ENCODE measurements around the gene KIRREL1.
A peak's percentile ranks its signal among the peaks of the same experiment; 100 is the strongest.
"Not testable (repeated sequence)": the region's sequence is repeated elsewhere in the genome, so short reads cannot be mapped to it uniquely, and the experiment has no call there.

The KIRREL1 gene

GRCh38 chr1:158112994-158113758, 119.7 kb downstream of the KIRREL1 start:
- DNase-seq: peak; percentile 21

GRCh38 chr1:158113759-158114127, 120.3 kb downstream of the KIRREL1 start:
- DNase-seq: no peak

GRCh38 chr1:158115126-158115525, 121.7 kb downstream of the KIRREL1 start:
- DNase-seq: no peak

GRCh38 chr1:158116311-158117167, 123.1 kb downstream of the KIRREL1 start:
- DNase-seq: no peak

GRCh38 chr1:158117854-158118704, 124.6 kb downstream of the KIRREL1 start:
- DNase-seq: no peak

- no peak for DNase-seq
These were observed 125.4 kb downstream of the KIRREL1 start for GRCh38 chr1:158118713-158119402.

- no peak for DNase-seq
These were observed 126.7 kb downstream of the KIRREL1 start for GRCh38 chr1:158119976-158120653.

- DNase-seq: peak; percentile 4
These were observed 128.3 kb downstream of the KIRREL1 start for GRCh38 chr1:158121604-158122254.

GRCh38 chr1:158122833-158123388, 129.5 kb downstream of the KIRREL1 start:
- DNase-seq: no peak

- DNase-seq: peak; percentile 10
These were observed 130.6 kb downstream of the KIRREL1 start for GRCh38 chr1:158124034-158124433.

- peak; percentile 71 for DNase-seq
These were observed 131.6 kb downstream of the KIRREL1 start for GRCh38 chr1:158124999-158125398.

GRCh38 chr1:158126425-158126824, 133.0 kb downstream of the KIRREL1 start:
- DNase-seq: no peak

- not testable (repeated sequence) for DNase-seq
These were observed 135.1 kb downstream of the KIRREL1 start for GRCh38 chr1:158128531-158128930.

GRCh38 chr1:158131217-158131616, 137.8 kb downstream of the KIRREL1 start:
- no peak for DNase-seq

GRCh38 chr1:158140764-158141192, 147.3 kb downstream of the KIRREL1 start:
- no peak for DNase-seq

- no peak for DNase-seq
These were observed 151.8 kb downstream of the KIRREL1 start for GRCh38 chr1:158145173-158145719.

- DNase-seq: no peak
These were observed 152.7 kb downstream of the KIRREL1 start for GRCh38 chr1:158146165-158146564.

GRCh38 chr1:158146739-158147138, 153.3 kb downstream of the KIRREL1 start:
- DNase-seq: no peak

GRCh38 chr1:158147401-158147800, 154.0 kb downstream of the KIRREL1 start:
- no peak for DNase-seq

- no peak for DNase-seq
These were observed 154.4 kb downstream of the KIRREL1 start for GRCh38 chr1:158147869-158148268.

- DNase-seq: no peak
These were observed 155.0 kb downstream of the KIRREL1 start for GRCh38 chr1:158148468-158148867.
